GM23338 (cell line): ENCODE data around the gene GLI3. TPM values are rescaled to one million over a fixed set of nuclear protein-coding genes. Genes with fewer than 3 reads are reported as not detected.

Source experiments
- ATAC-seq: fragments of 200-7000 bp; cut with Tn5 transposase; 3 replicates; pipeline ENCODE4 v1.9.1; 2020
- DNase-seq: peaks from one replicate; pipeline ENCODE4 v3.0.0-alpha.2; 2015; ENCODE audit warnings: low spot score
- H2AFZ ChIP-seq: fragments of 200-600 bp; sonication (generic); 2 replicates; pipeline ENCODE4 v1.8.0; 2016; ENCODE audit warnings: antibody characterized with exemption, mild to moderate bottlenecking, moderate library complexity
- H3F3A ChIP-seq: fragments of 200-600 bp; sonication (generic); replicated peaks from 2 replicates; pipeline ENCODE4 v1.8.0; 2017; ENCODE audit warnings: antibody characterized with exemption, mixed run types, low read depth
- H3K27ac ChIP-seq: fragments of 200-600 bp; sonication (generic); 2 replicates; pipeline ENCODE4 v1.6.1; 2016; ENCODE audit warnings: low read depth
- H3K27me3 ChIP-seq: fragments of 200-600 bp; sonication (generic); 2 replicates; pipeline ENCODE4 v1.8.0; 2016; ENCODE audit warnings: mild to moderate bottlenecking, mixed run types, moderate library complexity; ENCODE audit not compliant: insufficient read depth
- H3K36me3 ChIP-seq: fragments of 200-600 bp; sonication (generic); 2 replicates; pipeline ENCODE4 v1.8.0; 2016; ENCODE audit warnings: mild to moderate bottlenecking; ENCODE audit not compliant: insufficient read depth
- H3K4me1 ChIP-seq: fragments of 200-600 bp; sonication (generic); 2 replicates; pipeline ENCODE4 v1.8.0; 2016; ENCODE audit warnings: mild to moderate bottlenecking, moderate library complexity; ENCODE audit not compliant: insufficient read depth
- H3K4me2 ChIP-seq: fragments of 200-600 bp; sonication (generic); 2 replicates; pipeline ENCODE4 v1.7.1; 2017; ENCODE audit warnings: mixed run types
- H3K4me3 ChIP-seq: fragments of 200-600 bp; sonication (generic); 2 replicates; pipeline ENCODE4 v1.6.1; 2016; ENCODE audit warnings: mixed run types
- H3K79me2 ChIP-seq: fragments of 200-600 bp; sonication (generic); replicated peaks from 2 replicates; pipeline ENCODE4 v1.8.0; 2017; ENCODE audit warnings: mild to moderate bottlenecking; ENCODE audit not compliant: insufficient read depth
- H3K9me2 ChIP-seq: fragments of 200-600 bp; sonication (generic); 2 replicates; pipeline ENCODE4 v1.8.0; 2017; ENCODE audit not compliant: insufficient read depth
- H4K20me1 ChIP-seq: fragments of 200-600 bp; sonication (generic); replicated peaks from 2 replicates; pipeline ENCODE4 v1.8.0; 2017; ENCODE audit warnings: mild to moderate bottlenecking; ENCODE audit not compliant: insufficient read depth
- H3K27ac Mint-ChIP-seq: 2 replicates; pipeline ENCODE4 v1.8.0; 2020; ENCODE audit warnings: inconsistent platforms, mild to moderate bottlenecking, moderate library complexity, mixed read lengths
- H3K27me3 Mint-ChIP-seq: 3 replicates; pipeline ENCODE4 v1.8.0; 2022; ENCODE audit warnings: low read depth, mild to moderate bottlenecking, moderate library complexity, mixed read lengths, inconsistent platforms; ENCODE audit not compliant: insufficient read depth, poor library complexity
- H3K36me3 Mint-ChIP-seq: 3 replicates; pipeline ENCODE4 v1.8.0; 2021; ENCODE audit warnings: low read depth, mild to moderate bottlenecking, inconsistent platforms, moderate library complexity, mixed read lengths
- H3K4me1 Mint-ChIP-seq: 3 replicates; pipeline ENCODE4 v1.8.0; 2020; ENCODE audit warnings: mild to moderate bottlenecking, inconsistent platforms, mixed read lengths
- H3K4me3 Mint-ChIP-seq: 3 replicates; pipeline ENCODE4 v1.8.0; 2021; ENCODE audit warnings: moderate library complexity, mild to moderate bottlenecking, inconsistent platforms, mixed read lengths
- H3K9me3 Mint-ChIP-seq: 3 replicates; pipeline ENCODE4 v1.8.0; 2020; ENCODE audit warnings: moderate library complexity, mild to moderate bottlenecking, inconsistent platforms, mixed read lengths
- CREB1 ChIP-seq: fragments of 250-450 bp; sonication (Bioruptor Pico); IDR thresholded peaks from 2 replicates; pipeline ENCODE4 v1.5.0; 2020; ENCODE audit warnings: low read depth, mild to moderate bottlenecking, moderate library complexity
- EZH2 ChIP-seq: fragments of 200-600 bp; sonication (generic); IDR thresholded peaks from one replicate; pipeline ENCODE4 v1.8.0; 2017; ENCODE audit warnings: antibody characterized with exemption, mild to moderate bottlenecking, low read depth; ENCODE audit not compliant: unreplicated experiment
- EZH2phosphoT487 ChIP-seq: fragments of 200-600 bp; sonication (generic); IDR thresholded peaks from one replicate; pipeline ENCODE4 v1.8.1; 2018; ENCODE audit warnings: antibody characterized with exemption; ENCODE audit not compliant: unreplicated experiment
- JUNB ChIP-seq: IDR thresholded peaks from one replicate; pipeline ENCODE4 v1.6.1; 2016; ENCODE audit warnings: antibody characterized with exemption; ENCODE audit not compliant: unreplicated experiment
- NANOG ChIP-seq: IDR thresholded peaks from 2 replicates; pipeline ENCODE4 v1.6.1; 2016; ENCODE audit warnings: antibody characterized with exemption, borderline replicate concordance
- POLR2AphosphoS5 ChIP-seq: IDR thresholded peaks from 2 replicates; pipeline ENCODE4 v1.6.1; 2016; ENCODE audit warnings: antibody characterized with exemption, low read depth
- STAT1 ChIP-seq: IDR thresholded peaks from one replicate; pipeline ENCODE4 v1.6.1; 2016; ENCODE audit warnings: antibody characterized with exemption; ENCODE audit not compliant: unreplicated experiment
- ZNF114 ChIP-seq: fragments of 250-450 bp; sonication (Bioruptor Pico); IDR thresholded peaks from 2 replicates; pipeline ENCODE4 v1.5.0; 2020; ENCODE audit warnings: mild to moderate bottlenecking, moderate library complexity
- ZNF331 ChIP-seq: fragments of 250-450 bp; sonication (Bioruptor Pico); IDR thresholded peaks from 2 replicates; pipeline ENCODE4 v1.5.0; 2020; ENCODE audit warnings: low read depth, mild to moderate bottlenecking, moderate library complexity
- polyA plus RNA-seq: library from polyadenylated mRNA; unstranded; fragments of >200 nt; fragmentation: Nextera tagmentation; extraction: Ambion mirVana; gene quantifications from 2 replicates; pipeline ENCODE4 v1.2.1, GENCODE V29; 2016
- total RNA-seq: library from RNA; depleted of rRNA; stranded (reverse); fragments of >200 nt; shearing (Covaris generic); gene quantifications from 2 replicates; pipeline ENCODE4 v1.2.3, GENCODE V29; 2014
- TF ChIP-seq, protein P1 (sequence below): fragments of 250-450 bp; sonication (Bioruptor Pico); IDR thresholded peaks from 2 replicates; pipeline ENCODE4 v1.5.0; 2020; ENCODE audit warnings: mild to moderate bottlenecking, moderate library complexity
- TF ChIP-seq, protein P2 (sequence below), 2 experiments: fragments of 200-600 bp in 1 of 2; sonication (generic) in 1 of 2; conservative IDR thresholded peaks; 2 replicates each; pipeline versions ENCODE4 v1.5.1 to v1.6.1; 2016 to 2017; ENCODE audit warnings: antibody characterized with exemption in 2 of 2, low read depth in 2 of 2, mild to moderate bottlenecking in 2 of 2, moderate library complexity in 1 of 2
- TF ChIP-seq, protein P3 (sequence below): IDR thresholded peaks from one replicate; pipeline ENCODE4 v1.6.1; 2018; ENCODE audit warnings: antibody characterized with exemption; ENCODE audit not compliant: unreplicated experiment
- TF ChIP-seq, protein P4 (sequence below): IDR thresholded peaks from 2 replicates; pipeline ENCODE4 v1.6.1; 2016; ENCODE audit warnings: antibody characterized with exemption

GLI3 gene
- total and polyA plus RNA-seq, 2 experiments from 2014 or later, result 16.1 to 17.9 TPM

DNA sequence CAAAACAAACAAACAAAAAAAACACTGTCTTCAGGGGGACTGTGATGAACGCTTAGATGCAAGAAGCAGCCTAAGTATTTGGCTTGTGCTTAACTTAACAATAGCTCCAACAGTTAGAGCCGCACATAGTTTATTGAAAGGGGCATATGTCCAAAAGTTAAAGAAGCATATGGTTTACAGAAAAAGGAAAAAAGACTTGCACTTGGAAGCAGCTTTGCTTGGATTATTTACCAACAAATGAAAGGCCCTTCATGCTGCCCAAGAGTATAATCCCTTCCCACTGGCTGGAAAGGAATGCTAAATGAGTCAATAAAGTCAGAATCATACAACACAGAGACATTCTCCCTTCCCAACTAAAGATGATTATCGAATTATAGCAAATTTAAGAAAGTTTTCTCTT, 77.9 kb downstream of the GLI3 start:
- Mint-ChIP-seq H3K27ac (no peak overlapping the region), H3K4me3 (no peak overlapping the region), H3K9me3 (no peaks in the 10 kb centered on the region), H3K36me3 (no peaks in the 10 kb centered on the region), H3K27me3 (peaks cover 2% of the 10 kb centered on the region), H3K4me1 (peaks cover 46% of the 10 kb centered on the region)
- Histone ChIP-seq H4K20me1 (no peaks in the 10 kb centered on the region; the same call in 1 of the 2 replicates), H3K27ac (no peak overlapping the region), H3K27me3 (no peaks in the 10 kb centered on the region), H3K4me2 (no peak overlapping the region), H3K4me3 (no peak overlapping the region), H3K9me2 (no peaks in the 10 kb centered on the region), H3K4me1 (peaks cover 8% of the 10 kb centered on the region), H2AFZ (no peak overlapping the region), H3K36me3 (no peaks in the 10 kb centered on the region), H3K79me2 (no peaks in the 10 kb centered on the region; the same call in 1 of the 2 replicates), H3F3A (no peaks in the 10 kb centered on the region)
- ATAC-seq, result no peak
- TF ChIP-seq ZNF331, result no peak
- TF ChIP-seq ZNF114 (CRISPR knock-in tag), result no peak
- TF ChIP-seq STAT1, result no peak
- no peak for TF ChIP-seq NANOG
- TF ChIP-seq CREB1 (CRISPR knock-in tag), result no peak
- TF ChIP-seq, protein P1, sequence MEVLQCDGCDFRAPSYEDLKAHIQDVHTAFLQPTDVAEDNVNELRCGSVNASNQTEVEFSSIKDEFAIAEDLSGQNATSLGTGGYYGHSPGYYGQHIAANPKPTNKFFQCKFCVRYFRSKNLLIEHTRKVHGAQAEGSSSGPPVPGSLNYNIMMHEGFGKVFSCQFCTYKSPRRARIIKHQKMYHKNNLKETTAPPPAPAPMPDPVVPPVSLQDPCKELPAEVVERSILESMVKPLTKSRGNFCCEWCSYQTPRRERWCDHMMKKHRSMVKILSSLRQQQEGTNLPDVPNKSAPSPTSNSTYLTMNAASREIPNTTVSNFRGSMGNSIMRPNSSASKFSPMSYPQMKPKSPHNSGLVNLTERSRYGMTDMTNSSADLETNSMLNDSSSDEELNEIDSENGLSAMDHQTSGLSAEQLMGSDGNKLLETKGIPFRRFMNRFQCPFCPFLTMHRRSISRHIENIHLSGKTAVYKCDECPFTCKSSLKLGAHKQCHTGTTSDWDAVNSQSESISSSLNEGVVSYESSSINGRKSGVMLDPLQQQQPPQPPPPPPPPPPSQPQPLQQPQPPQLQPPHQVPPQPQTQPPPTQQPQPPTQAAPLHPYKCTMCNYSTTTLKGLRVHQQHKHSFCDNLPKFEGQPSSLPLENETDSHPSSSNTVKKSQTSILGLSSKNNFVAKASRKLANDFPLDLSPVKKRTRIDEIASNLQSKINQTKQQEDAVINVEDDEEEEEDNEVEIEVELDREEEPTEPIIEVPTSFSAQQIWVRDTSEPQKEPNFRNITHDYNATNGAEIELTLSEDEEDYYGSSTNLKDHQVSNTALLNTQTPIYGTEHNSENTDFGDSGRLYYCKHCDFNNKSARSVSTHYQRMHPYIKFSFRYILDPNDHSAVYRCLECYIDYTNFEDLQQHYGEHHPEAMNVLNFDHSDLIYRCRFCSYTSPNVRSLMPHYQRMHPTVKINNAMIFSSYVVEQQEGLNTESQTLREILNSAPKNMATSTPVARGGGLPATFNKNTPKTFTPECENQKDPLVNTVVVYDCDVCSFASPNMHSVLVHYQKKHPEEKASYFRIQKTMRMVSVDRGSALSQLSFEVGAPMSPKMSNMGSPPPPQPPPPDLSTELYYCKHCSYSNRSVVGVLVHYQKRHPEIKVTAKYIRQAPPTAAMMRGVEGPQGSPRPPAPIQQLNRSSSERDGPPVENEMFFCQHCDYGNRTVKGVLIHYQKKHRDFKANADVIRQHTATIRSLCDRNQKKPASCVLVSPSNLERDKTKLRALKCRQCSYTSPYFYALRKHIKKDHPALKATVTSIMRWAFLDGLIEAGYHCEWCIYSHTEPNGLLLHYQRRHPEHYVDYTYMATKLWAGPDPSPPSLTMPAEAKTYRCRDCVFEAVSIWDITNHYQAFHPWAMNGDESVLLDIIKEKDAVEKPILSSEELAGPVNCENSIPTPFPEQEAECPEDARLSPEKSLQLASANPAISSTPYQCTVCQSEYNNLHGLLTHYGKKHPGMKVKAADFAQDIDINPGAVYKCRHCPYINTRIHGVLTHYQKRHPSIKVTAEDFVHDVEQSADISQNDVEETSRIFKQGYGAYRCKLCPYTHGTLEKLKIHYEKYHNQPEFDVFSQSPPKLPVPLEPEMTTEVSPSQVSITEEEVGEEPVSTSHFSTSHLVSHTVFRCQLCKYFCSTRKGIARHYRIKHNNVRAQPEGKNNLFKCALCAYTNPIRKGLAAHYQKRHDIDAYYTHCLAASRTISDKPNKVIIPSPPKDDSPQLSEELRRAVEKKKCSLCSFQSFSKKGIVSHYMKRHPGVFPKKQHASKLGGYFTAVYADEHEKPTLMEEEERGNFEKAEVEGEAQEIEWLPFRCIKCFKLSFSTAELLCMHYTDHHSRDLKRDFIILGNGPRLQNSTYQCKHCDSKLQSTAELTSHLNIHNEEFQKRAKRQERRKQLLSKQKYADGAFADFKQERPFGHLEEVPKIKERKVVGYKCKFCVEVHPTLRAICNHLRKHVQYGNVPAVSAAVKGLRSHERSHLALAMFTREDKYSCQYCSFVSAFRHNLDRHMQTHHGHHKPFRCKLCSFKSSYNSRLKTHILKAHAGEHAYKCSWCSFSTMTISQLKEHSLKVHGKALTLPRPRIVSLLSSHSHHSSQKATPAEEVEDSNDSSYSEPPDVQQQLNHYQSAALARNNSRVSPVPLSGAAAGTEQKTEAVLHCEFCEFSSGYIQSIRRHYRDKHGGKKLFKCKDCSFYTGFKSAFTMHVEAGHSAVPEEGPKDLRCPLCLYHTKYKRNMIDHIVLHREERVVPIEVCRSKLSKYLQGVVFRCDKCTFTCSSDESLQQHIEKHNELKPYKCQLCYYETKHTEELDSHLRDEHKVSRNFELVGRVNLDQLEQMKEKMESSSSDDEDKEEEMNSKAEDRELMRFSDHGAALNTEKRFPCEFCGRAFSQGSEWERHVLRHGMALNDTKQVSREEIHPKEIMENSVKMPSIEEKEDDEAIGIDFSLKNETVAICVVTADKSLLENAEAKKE (CRISPR knock-in tag), result no peak
- TF ChIP-seq, protein P2, sequence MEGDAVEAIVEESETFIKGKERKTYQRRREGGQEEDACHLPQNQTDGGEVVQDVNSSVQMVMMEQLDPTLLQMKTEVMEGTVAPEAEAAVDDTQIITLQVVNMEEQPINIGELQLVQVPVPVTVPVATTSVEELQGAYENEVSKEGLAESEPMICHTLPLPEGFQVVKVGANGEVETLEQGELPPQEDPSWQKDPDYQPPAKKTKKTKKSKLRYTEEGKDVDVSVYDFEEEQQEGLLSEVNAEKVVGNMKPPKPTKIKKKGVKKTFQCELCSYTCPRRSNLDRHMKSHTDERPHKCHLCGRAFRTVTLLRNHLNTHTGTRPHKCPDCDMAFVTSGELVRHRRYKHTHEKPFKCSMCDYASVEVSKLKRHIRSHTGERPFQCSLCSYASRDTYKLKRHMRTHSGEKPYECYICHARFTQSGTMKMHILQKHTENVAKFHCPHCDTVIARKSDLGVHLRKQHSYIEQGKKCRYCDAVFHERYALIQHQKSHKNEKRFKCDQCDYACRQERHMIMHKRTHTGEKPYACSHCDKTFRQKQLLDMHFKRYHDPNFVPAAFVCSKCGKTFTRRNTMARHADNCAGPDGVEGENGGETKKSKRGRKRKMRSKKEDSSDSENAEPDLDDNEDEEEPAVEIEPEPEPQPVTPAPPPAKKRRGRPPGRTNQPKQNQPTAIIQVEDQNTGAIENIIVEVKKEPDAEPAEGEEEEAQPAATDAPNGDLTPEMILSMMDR (conservative IDR thresholded peaks at IDR 0.05; ENCODE audit: low read depth in 2 of 2), result no peak
- TF ChIP-seq JUNB, result no peak
- TF ChIP-seq POLR2AphosphoS5, result no peak
- TF ChIP-seq, protein P3, sequence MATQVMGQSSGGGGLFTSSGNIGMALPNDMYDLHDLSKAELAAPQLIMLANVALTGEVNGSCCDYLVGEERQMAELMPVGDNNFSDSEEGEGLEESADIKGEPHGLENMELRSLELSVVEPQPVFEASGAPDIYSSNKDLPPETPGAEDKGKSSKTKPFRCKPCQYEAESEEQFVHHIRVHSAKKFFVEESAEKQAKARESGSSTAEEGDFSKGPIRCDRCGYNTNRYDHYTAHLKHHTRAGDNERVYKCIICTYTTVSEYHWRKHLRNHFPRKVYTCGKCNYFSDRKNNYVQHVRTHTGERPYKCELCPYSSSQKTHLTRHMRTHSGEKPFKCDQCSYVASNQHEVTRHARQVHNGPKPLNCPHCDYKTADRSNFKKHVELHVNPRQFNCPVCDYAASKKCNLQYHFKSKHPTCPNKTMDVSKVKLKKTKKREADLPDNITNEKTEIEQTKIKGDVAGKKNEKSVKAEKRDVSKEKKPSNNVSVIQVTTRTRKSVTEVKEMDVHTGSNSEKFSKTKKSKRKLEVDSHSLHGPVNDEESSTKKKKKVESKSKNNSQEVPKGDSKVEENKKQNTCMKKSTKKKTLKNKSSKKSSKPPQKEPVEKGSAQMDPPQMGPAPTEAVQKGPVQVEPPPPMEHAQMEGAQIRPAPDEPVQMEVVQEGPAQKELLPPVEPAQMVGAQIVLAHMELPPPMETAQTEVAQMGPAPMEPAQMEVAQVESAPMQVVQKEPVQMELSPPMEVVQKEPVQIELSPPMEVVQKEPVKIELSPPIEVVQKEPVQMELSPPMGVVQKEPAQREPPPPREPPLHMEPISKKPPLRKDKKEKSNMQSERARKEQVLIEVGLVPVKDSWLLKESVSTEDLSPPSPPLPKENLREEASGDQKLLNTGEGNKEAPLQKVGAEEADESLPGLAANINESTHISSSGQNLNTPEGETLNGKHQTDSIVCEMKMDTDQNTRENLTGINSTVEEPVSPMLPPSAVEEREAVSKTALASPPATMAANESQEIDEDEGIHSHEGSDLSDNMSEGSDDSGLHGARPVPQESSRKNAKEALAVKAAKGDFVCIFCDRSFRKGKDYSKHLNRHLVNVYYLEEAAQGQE, result no peak
- no peak for TF ChIP-seq EZH2
- TF ChIP-seq, protein P4, sequence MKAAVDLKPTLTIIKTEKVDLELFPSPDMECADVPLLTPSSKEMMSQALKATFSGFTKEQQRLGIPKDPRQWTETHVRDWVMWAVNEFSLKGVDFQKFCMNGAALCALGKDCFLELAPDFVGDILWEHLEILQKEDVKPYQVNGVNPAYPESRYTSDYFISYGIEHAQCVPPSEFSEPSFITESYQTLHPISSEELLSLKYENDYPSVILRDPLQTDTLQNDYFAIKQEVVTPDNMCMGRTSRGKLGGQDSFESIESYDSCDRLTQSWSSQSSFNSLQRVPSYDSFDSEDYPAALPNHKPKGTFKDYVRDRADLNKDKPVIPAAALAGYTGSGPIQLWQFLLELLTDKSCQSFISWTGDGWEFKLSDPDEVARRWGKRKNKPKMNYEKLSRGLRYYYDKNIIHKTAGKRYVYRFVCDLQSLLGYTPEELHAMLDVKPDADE, result no peak
- no peak for TF ChIP-seq EZH2phosphoT487
- no peak for DNase-seq
